Thoracic aorta (tissue), 2 donors: ENCODE data around the gene GALK1. TPM values are rescaled to one million over a fixed set of nuclear protein-coding genes. Genes with fewer than 3 reads are reported as not detected.

Source experiments
- total RNA-seq, 2 donors: library from RNA; depleted of rRNA; stranded (reverse); fragments of >200 nt; gene quantifications; one replicate each; pipeline versions ENCODE4 v1.1.0 to v1.2.3, GENCODE V29; 2016

Gene GALK1
- total RNA-seq, 2 donors from 2014 or later: 29.6 to 58.3 TPM

Other genes starting within 250 kb of the GALK1 start
- 10 to 100 TPM; 26.0 to 32.4 TPM for gene CASKIN2, start 249.7 kb downstream of the GALK1 start, total RNA-seq
- 10 to 100 TPM; 17.1 to 48.6 TPM for gene TSEN54, start 248.7 kb downstream of the GALK1 start, total RNA-seq
- gene LLGL2, start 239.5 kb downstream of the GALK1 start, total RNA-seq: 10 to 100 TPM in 1 of 2 donors, 1 to 10 TPM in 1; 6.4 to 20.0 TPM
- gene MYO15B, start 177.4 kb downstream of the GALK1 start, total RNA-seq: 100 to 1,000 TPM; 103 to 151 TPM
- under 1 TPM; 0.27 to 0.28 TPM for gene SMIM5, start 131.8 kb downstream of the GALK1 start, total RNA-seq
- gene RECQL5, start 98.0 kb downstream of the GALK1 start, total RNA-seq: 10 to 100 TPM; 12.6 to 29.9 TPM
- 10 to 100 TPM; 65.1 to 70.4 TPM for gene SAP30BP, start 97.9 kb downstream of the GALK1 start, total RNA-seq
- gene ITGB4, start 43.7 kb downstream of the GALK1 start, total RNA-seq: 10 to 100 TPM; 11.6 to 21.1 TPM
- gene UNK, start 19.6 kb upstream of the GALK1 start, total RNA-seq: 10 to 100 TPM; 31.0 to 51.7 TPM
- 10 to 100 TPM; 13.5 to 36.0 TPM for gene UNC13D, start 79.2 kb upstream of the GALK1 start, total RNA-seq
- 10 to 100 TPM; 55.8 to 83.1 TPM for gene WBP2, start 90.1 kb upstream of the GALK1 start, total RNA-seq
- gene TRIM47, start 113.4 kb upstream of the GALK1 start, total RNA-seq: 10 to 100 TPM; 58.9 to 94.0 TPM
- gene TRIM65, start 131.8 kb upstream of the GALK1 start, total RNA-seq: 10 to 100 TPM; 21.4 to 22.6 TPM
- gene MRPL38, start 139.7 kb upstream of the GALK1 start, total RNA-seq: 10 to 100 TPM; 42.4 to 56.2 TPM
- gene FBF1, start 175.8 kb upstream of the GALK1 start, total RNA-seq: 1 to 10 TPM; 6.3 to 8.0 TPM
- 10 to 100 TPM; 22.5 to 37.6 TPM for gene ACOX1, start 214.0 kb upstream of the GALK1 start, total RNA-seq
- 1 to 10 TPM; 6.0 to 8.1 TPM for gene TEN1, start 214.0 kb upstream of the GALK1 start, total RNA-seq
- gene CDK3, start 235.7 kb upstream of the GALK1 start, total RNA-seq: 1 to 10 TPM; 3.2 to 4.9 TPM